SIG-M5 treated with dmso at 0.1 percent for 504 hours (cell line): ENCODE results near the gene MAP3K2.
"Not testable (repeated sequence)": the region's sequence is repeated elsewhere in the genome, so short reads cannot be mapped to it uniquely, and the experiment has no call there.

Experiments
- DNase-seq: peaks from one replicate; lab custom pipeline; 2025; ENCODE audit not compliant: unreplicated experiment; lab: John Stamatoyannopoulos, UW

MAP3K2 gene

DNA sequence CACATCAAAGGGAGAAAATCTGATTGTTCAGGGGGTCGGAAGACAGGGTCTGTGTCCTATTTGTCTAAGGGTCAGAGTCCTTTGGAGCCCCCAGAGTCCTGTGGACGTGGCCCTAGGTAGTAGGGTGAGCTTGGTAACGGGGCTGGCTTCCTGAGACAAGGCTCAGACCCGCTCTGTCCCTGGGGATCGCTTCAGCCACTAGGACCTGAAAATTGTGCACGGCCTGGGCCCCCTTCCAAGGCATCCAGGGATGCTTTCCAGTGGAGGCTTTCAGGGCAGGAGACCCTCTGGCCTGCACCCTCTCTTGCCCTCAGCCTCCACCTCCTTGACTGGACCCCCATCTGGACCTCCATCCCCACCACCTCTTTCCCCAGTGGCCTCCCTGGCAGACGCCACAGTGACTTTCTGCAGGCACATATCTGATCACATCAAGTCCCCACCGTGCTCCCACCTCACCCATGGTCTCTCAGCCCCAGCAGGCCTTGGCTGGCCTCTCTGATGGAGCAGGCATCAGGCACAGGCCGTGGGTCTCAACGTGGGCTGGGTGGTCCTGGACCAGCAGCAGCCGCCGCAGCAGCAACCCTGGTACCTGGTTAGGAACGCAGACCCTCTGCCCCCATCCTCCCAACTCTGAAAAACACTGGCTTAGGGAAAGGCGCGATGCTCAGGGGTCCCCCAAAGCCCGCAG, 34.2 kb upstream of the MAP3K2 start:
- no peak for DNase-seq

DNA sequence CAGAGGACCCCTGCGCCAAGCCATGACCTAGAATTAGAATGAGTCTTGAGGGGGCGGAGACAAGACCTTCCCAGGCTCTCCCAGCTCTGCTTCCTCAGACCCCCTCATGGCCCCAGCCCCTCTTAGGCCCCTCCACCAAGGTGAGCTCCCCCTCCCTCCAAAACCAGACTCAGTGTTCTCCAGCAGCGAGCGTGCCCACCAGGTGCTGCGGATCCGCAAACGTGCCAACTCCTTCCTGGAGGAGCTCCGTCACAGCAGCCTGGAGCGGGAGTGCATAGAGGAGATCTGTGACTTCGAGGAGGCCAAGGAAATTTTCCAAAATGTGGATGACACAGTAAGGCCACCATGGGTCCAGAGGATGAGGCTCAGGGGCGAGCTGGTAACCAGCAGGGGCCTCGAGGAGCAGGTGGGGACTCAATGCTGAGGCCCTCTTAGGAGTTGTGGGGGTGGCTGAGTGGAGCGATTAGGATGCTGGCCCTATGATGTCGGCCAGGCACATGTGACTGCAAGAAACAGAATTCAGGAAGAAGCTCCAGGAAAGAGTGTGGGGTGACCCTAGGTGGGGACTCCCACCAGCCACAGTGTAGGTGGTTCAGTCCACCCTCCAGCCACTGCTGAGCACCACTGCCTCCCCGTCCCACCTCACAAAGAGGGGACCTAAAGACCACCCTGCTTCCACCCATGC, 33.5 kb upstream of the MAP3K2 start:
- DNase-seq: no peak

DNA sequence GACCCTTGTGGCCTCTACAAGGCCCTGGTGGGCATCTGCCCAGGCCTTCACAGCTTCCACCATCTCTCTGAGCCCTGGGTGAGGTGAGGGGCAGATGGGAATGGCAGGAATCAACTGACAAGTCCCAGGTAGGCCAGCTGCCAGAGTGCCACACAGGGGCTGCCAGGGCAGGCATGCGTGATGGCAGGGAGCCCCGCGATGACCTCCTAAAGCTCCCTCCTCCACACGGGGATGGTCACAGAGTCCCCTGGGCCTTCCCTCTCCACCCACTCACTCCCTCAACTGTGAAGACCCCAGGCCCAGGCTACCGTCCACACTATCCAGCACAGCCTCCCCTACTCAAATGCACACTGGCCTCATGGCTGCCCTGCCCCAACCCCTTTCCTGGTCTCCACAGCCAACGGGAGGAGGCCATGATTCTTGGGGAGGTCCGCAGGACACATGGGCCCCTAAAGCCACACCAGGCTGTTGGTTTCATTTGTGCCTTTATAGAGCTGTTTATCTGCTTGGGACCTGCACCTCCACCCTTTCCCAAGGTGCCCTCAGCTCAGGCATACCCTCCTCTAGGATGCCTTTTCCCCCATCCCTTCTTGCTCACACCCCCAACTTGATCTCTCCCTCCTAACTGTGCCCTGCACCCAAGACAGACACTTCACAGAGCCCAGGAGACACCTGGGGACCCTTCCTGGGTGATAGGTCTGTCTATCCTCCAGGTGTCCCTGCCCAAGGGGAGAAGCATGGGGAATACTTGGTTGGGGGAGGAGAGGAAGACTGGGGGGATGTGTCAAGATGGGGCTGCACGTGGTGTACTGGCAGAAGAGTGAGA, 32.5 kb upstream of the MAP3K2 start:
- no peak for DNase-seq

DNA sequence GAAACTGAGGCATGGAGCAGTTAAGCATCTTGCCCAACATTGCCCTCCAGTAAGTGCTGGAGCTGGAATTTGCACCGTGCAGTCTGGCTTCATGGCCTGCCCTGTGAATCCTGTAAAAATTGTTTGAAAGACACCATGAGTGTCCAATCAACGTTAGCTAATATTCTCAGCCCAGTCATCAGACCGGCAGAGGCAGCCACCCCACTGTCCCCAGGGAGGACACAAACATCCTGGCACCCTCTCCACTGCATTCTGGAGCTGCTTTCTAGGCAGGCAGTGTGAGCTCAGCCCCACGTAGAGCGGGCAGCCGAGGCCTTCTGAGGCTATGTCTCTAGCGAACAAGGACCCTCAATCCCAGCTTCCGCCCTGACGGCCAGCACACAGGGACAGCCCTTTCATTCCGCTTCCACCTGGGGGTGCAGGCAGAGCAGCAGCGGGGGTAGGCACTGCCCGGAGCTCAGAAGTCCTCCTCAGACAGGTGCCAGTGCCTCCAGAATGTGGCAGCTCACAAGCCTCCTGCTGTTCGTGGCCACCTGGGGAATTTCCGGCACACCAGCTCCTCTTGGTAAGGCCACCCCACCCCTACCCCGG, 31.8 kb upstream of the MAP3K2 start:
- DNase-seq: no peak

DNA sequence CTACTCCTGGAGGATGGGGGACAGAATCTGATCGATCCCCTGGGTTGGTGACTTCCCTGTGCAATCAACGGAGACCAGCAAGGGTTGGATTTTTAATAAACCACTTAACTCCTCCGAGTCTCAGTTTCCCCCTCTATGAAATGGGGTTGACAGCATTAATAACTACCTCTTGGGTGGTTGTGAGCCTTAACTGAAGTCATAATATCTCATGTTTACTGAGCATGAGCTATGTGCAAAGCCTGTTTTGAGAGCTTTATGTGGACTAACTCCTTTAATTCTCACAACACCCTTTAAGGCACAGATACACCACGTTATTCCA, 31.3 kb upstream of the MAP3K2 start:
- no peak for DNase-seq

DNA sequence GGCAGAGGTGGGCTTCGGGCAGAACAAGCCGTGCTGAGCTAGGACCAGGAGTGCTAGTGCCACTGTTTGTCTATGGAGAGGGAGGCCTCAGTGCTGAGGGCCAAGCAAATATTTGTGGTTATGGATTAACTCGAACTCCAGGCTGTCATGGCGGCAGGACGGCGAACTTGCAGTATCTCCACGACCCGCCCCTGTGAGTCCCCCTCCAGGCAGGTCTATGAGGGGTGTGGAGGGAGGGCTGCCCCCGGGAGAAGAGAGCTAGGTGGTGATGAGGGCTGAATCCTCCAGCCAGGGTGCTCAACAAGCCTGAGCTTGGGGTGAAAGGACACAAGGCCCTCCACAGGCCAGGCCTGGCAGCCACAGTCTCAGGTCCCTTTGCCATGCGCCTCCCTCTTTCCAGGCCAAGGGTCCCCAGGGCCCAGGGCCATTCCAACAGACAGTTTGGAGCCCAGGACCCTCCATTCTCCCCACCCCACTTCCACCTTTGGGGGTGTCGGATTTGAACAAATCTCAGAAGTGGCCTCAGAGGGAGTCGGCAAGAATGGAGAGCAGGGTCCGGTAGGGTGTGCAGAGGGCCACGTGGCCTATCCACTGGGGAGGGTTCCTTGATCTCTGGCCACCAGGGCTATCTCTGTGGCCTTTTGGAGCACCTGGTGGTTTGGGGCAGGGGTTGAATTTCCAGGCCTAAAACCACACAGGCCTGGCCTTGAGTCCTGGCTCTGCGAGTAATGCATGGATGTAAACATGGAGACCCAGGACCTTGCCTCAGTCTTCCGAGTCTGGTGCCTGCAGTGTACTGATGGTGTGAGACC, 30.7 kb upstream of the MAP3K2 start, which contains the start of gene PROC:
Gene PROC (plus strand): TSS at position 128 of the 812 bp plus-strand sequence. CDS start 1,516 bp downstream, outside the sequence.
- no peak for DNase-seq

DNA sequence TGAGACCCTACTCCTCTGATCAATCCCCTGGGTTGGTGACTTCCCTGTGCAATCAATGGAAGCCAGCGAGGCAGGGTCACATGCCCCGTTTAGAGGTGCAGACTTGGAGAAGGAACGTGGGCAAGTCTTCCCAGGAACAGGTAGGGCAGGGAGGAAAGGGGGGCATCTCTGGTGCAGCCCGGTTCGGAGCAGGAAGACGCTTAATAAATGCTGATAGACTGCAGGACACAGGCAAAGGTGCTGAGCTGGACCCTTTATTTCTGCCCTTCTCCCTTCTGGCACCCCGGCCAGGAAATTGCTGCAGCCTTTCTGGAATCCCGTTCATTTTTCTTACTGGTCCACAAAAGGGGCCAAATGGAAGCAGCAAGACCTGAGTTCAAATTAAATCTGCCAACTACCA, 29.6 kb upstream of the MAP3K2 start:
- DNase-seq: no peak

DNA sequence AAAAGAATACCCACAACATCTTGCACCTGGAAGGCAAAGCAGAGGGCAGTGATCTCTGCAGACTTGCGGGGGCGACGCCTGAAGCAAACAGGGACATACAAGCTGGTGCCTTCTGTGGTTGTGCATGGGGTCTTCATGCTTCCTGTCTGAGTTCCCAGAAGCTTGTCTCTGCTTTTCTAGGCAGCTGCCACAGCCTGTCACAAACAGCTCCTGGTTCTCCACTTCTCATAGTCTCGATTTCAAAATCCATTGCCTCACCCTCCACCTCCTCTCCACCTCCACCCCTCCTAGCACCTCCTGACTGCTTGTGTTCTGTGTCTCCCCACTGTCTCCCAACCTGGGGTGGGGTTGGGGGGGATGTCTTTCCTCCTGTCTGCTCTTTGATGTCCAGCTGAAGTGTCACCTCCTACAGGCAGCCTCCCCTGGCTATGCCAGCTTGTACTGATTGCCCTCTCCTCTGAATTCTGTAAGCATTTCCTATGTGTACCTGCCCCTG, 28.8 kb upstream of the MAP3K2 start:
- peak; percentile 57 for DNase-seq

DNA sequence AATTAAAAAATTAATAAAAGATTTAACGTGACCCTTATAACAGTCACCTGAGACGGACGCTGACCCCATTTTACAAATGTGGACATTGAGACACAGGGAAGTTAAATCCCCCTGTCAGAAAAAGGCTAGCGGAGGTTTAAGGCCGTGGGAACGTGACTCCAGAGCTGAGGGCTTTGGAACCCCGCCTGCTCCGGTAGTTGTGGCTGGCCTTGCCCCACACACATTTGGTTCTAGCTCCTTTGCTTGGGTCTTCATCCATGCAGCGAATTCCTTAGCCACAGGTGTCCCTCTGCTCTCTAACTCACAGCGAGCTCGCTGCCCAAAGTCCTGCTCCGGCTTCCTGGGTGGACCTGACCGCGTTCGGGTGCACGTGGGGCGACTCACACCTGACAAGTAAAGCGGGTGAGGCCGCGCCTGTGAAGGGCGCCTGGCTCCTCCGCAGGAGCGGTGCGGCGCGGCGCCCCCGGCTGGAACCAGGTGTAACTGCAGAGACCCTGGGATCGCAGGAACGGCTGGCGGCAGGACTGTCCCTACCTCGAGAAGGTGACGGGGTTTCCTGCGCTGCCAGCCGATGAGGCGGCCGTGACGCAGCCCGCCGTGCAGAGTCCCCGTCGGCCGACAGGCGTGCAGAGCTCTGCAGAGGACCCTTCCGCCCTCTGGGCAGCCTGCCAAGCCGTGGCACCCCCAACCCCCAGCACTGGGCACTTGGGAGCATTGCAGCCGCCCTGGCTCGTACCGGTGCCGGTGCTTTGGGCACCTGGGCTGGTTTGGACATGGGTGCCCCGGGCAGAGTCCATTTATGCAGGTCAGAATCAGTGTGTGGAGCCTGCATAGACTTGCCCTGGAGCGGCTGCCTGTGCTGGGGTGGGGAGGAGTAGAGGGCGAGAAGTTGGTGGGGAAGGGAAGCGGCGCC, 28.1 kb upstream of the MAP3K2 start:
- no peak for DNase-seq

DNA sequence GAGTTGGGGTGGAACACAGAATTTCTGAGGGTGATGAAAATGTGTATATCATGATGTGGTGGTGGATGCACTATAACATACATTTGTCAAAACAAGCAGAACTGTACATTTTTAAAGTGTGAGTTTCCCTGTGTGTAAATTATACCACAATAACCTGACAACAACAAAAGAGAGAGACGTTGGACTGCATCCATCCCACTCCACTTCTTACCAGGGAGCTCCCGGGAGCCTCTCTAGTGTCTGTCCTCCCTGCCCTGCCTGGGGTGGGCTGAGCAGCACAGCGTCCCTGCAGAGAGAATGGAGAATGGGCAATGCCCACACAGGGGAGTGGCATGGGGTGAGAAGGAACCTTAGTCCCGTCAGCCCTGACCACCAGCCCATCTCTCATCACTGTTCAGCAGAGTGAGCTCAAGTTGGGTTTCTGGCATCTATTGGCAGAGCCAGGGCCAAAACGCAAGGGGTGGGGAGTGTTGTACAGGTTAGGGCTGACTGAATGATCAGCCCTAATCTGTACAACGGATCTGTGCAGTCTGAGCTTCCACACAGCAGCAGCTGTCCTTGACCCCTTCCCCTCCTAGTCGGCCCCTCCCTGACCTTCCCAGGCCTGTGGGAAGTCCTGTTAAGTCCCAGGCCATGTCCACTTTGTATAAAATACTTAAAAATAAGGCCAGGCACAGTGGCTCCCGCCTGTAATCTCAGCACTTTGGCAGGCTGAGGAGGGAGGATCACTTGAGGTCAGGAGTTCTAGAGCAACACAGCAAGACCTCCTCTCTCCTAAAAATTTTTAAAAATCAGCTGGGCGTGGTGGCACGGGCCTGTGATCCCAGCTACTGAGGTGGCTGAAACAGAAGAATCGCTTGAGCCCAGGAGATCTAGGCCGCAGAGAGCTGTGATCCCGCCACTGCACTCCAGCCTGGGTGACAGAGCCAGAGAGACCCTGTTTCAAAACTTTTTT, 27.1 kb upstream of the MAP3K2 start:
- no peak for DNase-seq

DNA sequence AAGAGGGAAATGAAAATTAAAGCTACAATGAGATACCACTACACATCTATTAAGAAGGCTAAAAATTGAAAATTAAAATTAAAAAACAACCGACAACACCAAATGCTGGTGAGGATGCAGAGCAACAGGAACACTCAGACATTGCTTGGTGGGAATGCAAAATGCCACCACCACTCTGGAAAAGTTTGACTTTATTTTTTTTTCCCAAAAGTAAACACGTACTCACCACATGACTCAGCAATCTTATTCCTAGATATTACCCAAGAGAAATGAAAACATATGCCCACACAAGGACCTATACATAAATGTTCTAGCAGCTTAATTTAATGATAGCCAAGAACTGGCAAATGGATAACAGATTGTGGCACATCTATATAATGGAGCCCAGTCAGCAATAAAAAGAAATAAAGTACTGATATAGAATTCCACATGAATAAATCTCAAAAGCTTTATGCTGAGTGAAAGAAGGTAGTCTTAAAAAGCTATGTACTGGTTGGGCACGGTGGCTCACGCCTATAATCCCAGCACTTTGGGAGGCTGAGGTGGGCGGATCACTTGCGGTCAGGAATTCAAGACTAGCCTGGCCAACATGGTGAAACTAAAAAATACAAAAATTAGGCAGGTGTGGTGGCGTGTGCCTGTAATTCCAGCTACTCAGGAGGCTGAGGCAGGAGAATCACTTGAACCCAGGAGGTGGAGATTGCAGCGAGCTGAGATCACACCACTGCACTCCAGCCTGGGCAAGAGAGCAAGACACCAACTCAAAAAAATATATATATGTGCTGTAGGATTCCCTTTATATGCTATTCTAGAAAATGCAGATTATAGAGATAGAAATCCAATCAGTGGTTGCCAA, 26.2 kb upstream of the MAP3K2 start:
- no peak for DNase-seq

DNA sequence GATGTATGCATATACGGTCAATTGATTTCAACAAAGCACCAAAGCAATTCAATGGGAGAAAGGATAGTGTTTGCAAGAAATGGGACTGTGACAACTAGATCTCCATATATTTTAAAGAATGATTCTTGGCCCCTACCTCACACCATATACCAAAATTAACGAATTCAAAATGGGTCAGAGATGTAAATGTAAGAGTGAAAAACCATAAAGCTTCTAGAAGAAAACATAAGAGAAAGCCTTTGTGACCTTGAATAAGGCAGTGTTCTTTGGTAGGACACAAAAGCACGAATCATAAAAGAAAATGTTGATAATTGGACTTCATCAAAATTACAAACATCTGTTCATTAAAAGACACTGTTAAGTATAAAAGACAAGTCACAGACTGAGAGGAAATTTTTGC, 25.4 kb upstream of the MAP3K2 start:
- no peak for DNase-seq

DNA sequence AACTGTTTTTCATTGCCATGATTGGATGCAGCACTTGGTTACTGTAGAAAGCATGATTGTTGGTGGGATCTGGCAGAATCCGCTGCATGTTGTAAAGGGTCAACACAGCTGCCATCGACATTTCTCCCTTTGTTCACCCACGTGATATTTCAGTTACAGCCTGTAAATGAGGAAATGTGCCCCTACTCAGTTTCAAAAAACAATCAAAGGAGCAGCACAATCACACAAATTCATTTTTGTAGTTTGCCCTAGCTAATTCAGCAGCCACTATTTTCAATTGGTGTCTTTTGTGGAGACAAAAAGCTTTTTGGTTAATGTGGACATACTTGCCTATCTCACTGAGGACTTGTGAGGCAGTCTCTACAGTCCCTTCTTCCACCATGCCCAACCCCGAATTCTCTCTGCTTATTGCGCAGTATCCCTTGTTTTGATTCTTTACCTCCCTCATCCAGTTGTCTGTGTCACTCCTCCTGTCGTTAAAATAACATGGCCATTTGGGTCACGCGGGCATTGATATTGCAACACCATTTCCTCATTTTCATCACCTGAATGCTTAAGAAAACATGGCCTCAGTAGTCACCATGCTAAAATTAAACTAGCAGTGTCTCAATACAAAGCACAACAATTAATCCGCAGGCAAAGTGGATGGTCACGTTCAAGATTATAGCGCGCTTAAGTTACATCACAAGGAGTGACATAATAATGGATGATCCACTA, 24.0 kb upstream of the MAP3K2 start:
- peak; percentile 97 for DNase-seq

DNA sequence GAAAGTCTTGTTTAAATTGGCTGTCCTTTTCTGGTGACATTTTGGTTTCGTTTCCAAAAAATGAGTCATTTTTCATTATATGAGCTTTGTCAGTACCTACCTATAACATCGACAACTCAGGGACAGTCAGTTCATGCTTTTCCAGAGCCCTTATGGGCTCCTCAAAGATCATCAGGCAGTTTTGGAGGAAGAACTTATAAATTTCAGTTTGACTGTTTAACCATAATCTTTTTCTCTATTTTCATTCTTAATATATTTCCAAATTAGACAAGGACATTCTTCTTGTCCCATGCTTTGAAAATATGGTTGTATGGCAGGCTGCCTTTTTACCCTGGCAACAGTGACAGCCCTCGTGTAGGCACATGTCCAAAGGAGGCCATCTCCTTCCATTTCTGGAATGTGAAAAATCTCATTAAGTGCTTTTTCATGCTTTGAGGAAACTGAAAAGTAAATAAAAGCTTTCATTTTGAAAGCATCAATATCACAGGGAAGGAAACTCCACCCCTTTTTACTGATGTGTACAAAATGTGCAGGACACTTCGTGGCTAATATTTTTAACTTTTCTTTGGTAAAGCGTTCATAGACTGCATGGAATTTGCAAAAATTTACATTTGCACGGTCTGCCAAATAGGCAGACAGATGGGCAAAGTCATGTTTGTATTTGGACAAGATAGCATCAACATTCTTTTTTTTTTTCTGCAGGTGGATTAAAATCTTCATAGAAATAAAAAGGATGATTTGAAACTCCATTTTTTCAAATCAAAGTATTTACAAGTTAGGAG, 23.3 kb upstream of the MAP3K2 start:
- DNase-seq: peak; percentile 28

DNA sequence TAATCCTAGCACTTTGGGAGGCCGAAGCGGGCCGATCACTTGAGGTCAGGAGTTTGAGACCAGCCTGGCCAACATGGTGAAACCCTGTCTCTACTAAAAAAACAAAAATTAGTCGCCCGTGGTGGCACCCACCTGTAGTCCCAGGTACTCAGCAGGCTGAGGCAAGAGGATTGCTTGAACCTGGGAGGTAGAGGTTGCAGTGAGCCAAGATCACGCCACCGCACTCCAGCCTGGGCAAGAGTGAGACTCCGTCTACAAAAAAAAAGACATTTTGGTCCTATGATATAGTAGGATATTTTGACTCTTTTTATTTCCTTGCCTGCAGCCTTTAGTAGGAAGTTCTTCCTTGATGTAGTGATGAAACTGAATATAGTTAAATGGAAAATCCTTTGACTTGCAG, 21.9 kb upstream of the MAP3K2 start:
- not testable (repeated sequence) for DNase-seq

DNA sequence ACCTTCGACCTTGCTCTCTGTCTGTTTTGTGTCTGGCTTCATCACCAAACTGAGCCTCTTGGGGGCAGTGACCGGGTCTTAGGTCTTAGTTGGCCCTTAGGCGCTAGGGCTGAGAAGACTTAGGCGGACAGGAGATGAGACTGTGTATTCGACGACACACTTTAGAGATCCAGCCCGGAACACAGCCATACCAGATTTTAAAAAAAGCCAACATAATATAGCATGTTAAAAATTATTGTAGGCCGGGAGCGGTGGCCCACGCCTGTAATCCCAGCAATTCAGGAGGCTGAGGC, 21.0 kb upstream of the MAP3K2 start:
- no peak for DNase-seq
